ENCODE results near the gene OSBPL2.

OSBPL2 gene

DNA sequence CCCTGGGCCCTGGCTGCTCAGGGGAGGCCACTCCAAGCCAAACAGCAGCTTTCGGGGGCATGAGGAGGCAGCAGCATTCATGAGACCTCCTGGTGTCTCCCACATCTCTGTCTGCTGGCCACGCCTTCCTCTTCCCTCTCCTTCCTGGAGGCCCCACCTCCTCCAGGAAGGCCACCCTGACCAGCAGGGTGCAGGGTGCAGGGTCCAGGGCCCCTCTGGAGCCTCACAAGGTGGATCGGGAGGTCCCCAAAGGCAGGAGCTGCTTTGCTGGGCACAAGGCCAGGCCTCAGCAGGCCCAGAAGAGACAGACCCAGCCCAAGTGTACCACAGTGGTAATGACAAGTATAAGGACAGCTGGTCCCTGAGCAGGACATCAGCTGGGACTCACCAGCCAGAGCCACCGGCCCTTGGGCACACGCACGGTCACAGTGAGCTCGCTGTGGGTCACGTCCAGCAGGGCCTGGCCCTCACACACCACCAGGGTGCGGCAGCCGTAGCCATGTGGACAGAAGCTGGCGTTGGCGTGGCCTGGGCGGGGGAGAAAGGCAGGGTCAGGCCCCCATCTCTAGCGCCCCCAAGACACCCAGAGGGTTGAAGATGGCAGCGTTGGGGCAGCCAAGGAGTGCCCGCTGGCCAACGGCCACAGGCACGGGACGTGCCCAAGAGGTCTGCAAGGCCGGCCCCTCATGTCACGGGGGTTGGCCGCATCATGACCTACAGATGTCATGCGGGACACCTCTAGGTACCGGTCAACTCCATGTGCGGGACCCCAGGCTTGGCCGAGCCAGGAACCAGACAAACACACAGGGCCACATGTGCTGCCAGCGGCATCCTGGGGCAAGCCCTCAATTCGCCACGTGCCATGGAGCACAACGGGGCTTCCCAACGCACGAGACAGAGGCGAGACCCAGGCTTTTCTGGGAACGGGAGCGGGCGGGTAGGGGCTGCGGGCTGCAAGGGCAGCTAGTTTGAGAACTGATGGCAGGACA lies 91.4 kb downstream of the OSBPL2 start:
- no peak for DNase-seq

DNA sequence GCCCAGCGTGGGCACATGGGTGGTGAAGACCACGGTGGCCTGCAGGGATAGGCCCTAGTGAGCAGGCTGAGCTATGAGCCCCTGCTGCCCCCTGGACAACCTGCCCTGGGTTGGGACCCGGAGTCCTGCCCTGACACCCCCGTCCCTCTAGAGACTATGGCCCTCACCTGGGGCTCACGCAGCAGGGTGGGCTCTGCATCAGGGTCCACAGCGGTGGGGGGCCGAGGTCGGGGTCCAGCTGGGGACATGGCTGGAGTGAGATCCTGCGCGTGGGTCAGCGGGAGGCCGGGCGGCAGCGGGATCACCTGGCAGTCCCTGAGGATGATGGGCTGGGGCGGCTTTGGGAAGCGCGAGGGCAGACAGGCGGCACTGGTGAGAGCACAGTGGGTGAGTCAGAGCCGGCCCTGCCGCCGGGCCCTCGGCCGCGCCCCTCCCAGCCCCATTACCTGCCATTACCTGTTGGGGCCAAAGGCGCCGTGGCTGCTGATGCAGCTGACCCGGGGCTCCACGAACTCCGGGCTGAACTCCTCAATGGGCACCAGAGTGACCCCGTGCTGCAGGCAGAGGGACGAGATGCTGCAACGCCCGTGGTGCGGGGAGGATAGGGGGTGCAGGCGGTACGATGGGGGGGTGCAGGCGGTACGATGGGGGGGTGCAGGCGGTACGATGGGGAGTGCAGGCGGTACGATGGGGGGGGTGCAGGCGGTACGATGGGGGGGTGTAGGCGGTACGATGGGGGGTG lies 92.4 kb downstream of the OSBPL2 start:
- no peak for DNase-seq

DNA sequence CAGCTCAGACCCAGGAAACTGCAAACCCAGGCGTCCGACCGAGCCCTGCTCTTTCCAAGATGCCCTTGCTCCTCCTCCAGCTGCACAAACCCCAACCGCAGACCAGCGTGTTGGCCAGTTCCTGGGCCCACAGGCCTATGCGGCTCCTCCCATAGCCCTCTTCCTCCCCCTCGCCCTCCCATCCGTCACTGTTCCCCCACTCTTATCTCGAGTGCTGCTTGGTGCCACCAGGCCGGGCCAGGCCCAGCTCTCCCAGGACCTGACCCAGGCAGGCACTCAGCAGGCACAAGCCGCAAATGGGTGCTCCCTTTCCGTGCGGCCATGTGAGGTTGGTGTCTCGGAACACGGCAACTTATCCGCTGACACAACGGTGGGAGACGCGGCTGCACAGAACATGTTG lies 93.0 kb downstream of the OSBPL2 start:
- DNase-seq = no peak

DNA sequence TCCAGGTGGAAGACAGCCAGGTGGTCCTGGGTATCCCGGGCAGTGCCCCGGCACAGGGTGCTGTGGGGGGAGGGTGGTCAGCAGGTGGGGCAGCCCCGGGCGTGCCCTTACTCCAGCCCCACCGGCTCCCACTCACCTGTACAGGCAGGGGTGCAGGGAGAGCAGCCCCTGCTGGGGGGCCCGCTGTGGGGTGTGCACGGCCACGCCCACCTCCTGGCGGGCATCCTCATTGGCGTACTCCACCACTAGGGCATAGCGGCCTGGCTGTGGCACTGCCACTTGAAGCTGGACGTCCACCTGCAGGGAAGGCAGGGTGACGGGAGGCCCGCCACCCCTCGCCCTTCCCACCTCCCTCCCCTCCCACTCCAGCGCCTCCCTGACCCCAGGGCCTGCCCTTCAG lies 94.1 kb downstream of the OSBPL2 start:
- DNase-seq = no peak

DNA sequence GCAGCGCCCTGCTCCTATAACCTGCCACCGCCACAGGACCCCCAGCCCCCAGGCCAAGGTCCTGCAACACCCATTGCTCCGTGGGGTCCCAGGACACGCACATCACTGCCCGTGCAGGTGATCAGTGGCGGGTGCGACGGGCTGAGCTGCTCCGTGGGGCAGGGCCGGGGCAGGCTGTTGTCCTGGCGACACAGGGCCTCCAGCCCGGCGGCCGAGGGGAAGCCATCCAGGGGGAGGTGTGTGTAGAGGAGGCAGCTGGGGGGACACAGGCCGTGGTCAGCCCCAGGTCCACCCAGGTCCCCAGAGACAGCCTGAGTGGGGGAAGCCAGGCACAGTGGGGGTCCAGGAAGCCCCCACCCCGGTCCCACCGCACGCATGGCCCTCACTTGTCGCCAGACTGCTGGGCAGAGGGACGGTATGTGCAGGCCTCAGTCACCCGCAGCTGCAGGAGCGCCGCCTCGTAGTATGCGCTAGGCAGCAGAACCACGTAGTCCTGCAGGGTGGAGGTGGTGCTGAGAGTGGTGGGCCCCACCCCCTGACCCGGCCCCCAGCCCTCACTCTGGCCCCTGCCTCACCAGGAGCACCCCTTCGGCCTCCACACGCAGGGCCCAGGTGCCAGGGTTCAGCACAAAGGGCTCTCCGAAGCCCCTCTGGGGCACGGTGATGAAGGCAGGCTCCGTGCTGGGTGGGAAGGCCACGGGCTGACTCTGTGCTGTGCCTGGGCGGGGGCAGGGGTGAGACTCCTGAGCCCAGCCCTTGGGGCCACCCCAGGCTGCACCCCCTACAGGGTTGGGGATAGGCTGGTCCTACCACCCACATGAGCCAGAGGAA lies 94.9 kb downstream of the OSBPL2 start:
- DNase-seq = no peak

DNA sequence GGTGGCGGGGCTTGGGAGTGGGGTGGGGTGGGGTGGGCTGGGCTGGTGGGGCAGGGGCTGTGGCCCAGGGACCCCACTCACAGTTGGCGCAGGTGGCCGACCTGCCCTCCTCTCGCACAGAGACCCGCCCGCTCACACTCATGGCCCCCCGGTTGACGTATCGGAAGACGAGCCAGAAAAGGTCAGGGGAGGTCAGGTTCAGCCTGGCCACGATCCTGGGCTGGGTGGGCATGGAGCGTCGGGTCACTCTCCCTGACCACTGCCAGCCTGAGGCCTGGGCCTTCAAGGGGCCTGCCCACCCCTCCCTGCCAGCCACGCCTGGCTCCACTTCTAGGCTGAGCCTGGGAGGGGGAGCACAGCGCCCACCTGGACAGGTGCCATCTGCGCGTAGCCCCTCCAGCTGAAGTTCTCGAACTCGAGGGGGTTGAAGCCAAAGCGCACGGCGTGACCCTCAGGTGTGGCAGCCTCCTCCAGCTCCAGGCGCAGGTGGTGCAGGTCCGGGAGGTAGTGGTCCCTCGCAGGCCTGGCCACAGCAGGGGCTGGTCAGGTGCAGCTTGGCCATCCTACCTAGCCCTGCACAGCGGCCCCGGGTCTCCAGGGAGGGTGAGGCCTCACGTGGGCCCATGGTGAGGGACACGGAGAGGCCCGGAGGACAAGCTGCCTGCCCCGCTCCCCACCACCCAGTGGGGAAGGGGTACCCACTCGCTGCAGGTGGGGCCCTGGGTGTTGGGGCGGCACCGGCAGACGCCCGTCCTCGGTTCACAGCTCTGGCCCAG lies 95.7 kb downstream of the OSBPL2 start:
- no peak for DNase-seq

DNA sequence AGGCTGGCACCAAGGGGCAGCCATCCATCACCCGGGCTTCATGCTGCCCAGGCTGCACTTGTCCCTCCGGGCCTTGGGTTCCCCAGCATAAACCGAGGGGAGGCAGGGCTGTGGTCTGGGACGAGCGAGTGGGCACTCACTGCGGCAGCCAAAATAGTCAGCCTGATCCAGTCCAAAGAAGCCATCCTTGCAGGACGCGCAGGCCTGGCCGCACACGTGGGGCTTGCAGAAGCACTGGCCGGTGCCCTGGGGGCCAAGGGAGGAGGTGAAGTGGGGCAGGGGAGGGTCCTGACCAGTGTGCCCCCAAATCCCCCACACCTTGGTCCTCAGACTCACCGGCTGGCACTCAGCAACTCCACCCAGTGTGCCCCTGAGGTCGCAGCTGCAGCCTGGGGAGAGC lies 96.6 kb downstream of the OSBPL2 start:
- DNase-seq = no peak

DNA sequence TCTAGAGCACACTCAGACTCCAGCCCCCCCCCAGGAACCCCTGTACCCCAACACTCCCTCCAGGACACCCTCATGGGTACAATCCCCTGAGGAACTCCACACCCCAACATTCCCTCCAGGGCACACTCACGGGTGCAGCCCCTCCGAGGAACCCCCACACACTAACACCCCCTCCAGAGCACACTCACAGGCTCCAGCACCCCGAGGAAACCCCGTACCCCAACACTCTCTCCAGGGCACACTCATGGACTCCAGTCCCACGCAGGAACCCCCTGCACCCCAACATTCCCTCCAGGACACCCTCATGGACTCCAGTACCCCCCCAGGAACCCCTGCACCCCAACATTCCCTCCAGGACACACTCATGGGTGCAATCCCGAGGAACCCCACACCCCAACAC lies 97.2 kb downstream of the OSBPL2 start:
- DNase-seq = no peak

DNA sequence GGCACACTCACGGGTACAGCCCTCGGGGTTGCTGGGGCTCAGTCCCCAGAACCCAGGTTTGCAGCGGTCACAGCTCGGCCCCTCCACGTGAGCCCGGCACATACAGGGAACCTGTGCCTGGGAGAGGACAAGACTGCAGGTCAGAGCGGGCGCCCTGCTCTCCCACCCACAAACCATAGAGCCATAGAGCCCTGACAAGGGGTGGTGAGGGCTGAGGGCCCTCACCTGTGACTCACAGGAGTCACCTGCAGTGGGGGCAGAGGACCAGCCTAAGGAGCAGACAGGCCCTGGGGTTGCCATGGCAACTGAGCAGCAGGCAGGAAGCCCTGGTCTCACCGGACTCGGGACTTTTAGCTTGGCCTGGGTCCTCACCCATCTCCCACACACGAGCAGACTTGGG lies 98.0 kb downstream of the OSBPL2 start:
- DNase-seq = no peak

DNA sequence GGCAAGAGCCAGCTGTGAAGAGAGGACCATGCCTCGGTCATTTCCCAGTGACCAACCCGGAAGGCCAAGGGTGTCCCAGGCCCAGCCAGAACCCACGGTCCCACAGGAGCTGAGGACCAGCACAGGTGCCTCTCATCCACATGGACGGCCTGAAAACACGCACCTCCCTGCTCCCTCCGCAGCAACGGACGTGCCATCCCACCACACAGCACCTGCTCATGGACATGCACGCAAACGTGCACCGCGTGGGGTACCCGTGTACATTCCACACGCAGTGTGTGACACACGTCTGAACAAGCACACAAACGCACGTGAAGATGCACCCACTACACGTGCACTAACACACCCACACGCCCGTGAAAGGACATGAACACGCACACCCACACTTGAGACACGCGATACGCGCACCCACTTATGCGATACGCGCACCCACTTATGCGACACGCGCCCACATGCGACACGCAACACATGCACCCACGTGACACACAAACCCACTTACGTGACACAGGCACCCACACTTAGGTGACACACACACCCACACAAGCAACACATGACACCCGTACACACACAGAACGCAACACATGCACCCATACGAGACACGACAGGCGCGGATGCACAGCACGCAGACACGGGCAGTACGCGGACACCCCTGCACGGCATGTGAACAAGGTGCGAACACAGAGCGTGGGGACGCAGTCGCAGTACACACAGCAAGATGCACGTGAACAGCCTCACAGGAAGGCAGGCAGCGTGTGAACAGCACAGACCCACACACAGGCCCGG lies 98.6 kb downstream of the OSBPL2 start:
- DNase-seq = no peak

DNA sequence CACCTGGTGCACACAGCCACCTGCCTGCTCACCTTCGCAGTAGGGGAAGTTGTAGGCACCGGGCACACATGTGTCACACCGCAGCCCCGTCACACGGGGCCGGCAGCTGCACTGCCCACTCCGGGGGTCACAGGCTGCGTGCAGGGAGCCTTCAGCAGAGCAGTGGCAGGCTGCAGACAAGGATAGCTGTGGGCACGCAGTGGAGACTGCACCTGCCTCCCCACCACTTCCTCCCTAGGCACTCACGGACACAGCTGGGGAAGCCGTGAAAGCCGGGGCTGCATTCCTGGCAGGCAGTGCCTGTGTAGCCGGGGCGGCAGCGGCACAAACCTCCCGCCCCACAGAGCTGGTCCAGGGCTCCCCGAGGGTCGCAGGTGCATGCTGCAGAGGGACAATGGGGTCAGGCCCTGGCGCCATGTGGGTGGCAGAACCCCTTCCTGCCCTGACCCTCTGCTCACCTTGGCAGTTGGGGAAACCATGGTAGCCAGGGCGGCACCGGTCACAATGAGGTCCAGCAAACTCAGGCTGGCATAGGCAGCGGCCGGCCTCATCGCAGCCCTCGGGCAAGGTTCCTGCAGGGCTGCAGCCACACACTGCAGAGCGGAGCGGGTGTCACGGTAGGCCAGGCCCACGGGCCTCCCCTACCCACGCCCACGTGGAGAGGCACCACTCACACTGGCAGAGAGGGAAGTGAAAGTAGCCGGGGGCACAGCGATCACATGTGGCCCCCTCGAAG lies 99.4 kb downstream of the OSBPL2 start:
- DNase-seq = no peak

DNA sequence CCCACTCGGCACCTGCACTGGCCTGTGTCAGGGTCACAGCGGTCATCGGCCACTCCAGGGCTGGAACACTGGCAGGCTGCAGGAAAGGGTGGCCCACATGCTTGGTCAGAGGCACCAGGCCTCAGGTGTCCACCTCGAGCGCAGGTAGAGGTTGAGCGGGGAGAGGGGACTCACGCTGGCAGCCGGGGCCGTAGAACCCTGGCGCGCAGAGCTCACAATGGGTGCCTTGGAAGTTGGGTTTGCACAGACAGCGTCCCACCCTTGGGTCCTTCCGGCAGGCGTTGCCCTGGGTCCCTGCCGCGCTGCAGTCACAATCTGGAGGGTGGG lies 99.9 kb downstream of the OSBPL2 start:
- DNase-seq = no peak

DNA sequence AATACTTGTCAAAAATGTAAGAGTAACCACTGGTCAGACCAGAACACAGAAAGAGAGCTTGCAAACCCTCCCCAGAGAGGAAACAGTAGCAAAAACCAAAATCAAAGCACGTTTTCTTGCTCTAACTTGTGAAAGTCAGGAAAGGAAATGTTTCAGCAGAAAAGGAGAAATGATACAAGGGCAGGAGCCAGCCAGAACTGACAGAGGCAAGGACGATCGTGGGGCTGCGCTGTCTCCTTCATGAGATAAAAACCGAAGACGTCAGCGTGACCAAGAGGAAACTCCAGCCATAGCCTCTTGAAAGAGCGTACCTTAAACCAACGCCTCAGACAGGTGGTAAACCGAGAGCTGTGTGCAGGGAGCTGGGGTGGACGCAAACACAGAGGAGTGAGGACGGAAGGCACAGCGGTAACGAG lies 101.3 kb downstream of the OSBPL2 start:
- DNase-seq = no peak

DNA sequence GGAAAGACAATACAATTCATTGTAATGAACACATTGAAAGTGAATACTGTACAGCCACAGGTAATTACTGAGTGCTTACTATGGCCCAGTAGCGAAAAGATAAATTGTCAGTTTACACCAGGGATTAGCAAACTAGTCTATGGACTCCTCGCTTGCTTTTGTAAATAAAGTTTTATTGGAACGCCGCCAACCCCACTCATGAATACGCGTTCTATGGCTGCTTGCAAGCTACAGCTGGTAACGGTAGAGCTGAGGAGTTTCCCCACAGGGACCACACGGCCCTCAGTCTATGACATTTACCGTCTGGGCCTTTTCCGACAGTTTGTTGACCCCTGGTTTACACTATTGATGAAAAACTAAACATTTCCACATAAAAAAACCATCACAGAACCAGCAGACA lies 104.6 kb downstream of the OSBPL2 start:
- DNase-seq = no peak

DNA sequence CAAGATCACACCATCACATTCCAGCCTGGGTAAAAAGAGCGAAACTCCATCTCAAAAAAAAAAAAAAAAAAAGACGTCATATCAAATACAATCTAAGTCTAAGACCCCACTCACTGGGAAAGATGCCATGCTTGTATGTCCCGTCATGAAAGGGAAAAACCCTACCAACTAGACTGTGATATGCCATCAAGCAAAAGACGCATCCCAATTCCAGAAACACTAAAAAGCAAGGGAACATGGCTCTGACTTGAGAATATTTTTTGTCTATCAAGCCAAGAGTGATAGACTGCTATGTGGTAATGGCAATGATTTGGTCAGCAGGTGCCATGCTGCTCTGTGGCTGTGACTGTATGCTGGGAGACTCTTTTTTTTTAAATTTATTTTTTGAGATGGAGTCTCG lies 105.8 kb downstream of the OSBPL2 start:
- DNase-seq = no peak

DNA sequence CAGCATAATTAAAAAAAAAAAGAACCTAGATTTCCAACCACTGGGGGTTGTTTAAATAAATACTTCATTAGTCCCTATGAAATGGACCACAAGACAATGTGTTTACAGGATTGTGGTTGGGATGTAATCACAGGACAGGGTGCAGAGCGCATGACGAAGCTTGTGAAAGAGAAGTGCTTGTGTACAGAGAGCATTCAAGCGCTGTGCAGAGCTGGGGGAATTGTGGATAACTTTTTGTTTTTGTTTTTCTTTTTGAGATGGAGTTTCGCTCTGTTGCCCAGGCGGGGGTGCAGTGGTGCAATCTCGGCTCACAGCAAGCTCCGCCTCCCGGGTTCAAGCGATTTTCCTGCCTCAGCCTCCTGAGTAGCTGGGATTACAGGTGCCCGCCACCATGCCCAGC lies 106.5 kb downstream of the OSBPL2 start:
- no peak for DNase-seq

All from NCI-H1105 treated with DMSO at 0.1 percent for 48 hours (cell line).